Mesothelial cell of epicardium (in vitro differentiated cells): Measurements from ENCODE around the gene ZNF581. TPM values are rescaled to one million over a fixed set of nuclear protein-coding genes. Genes with fewer than 3 reads are reported as not detected.

ENCODE experiments used
- DNase-seq, 2 experiments: peaks; one replicate each; pipeline ENCODE4 v3.0.0; 2021; ENCODE audit warnings: low spot score in 2 of 2; ENCODE audit not compliant: unreplicated experiment in 2 of 2
- H3K27ac Mint-ChIP-seq: 2 replicates; pipeline ENCODE4 v1.8.0; 2021; ENCODE audit warnings: mixed read lengths
- H3K27me3 Mint-ChIP-seq: 2 replicates; pipeline ENCODE4 v1.8.0; 2021; ENCODE audit warnings: low read depth, mixed read lengths
- H3K36me3 Mint-ChIP-seq: 2 replicates; pipeline ENCODE4 v1.8.0; 2021; ENCODE audit warnings: mixed read lengths
- H3K4me1 Mint-ChIP-seq: 2 replicates; pipeline ENCODE4 v1.8.0; 2021; ENCODE audit warnings: mixed read lengths
- H3K4me3 Mint-ChIP-seq: 2 replicates; pipeline ENCODE4 v1.8.0; 2021; ENCODE audit warnings: mild to moderate bottlenecking, moderate library complexity, mixed read lengths
- H3K9me3 Mint-ChIP-seq: 2 replicates; pipeline ENCODE4 v1.8.0; 2021; ENCODE audit warnings: mixed read lengths
- total RNA-seq: library from RNA; stranded (reverse); gene quantifications from 3 replicates; pipeline ENCODE4 v1.2.1, GENCODE V29; 2021
- TF ChIP-seq, protein P1 (sequence below): fragments of 200-600 bp; sonication (generic); IDR thresholded peaks from one replicate; pipeline ENCODE4 v1.5.0; 2021; ENCODE audit warnings: antibody characterized with exemption; ENCODE audit not compliant: unreplicated experiment

The ZNF581 gene
- total RNA-seq, 1 donor from 2014 or later = 42.6 TPM

GRCh38 chr19:55650126-55650557, 6.7 kb downstream of the ZNF581 start:
- peaks cover 30% of the 10 kb centered on the region for H3K4me1 Mint-ChIP-seq
- H3K27ac Mint-ChIP-seq = peak overlapping the region; percentile 69
- no peaks in the 10 kb centered on the region for H3K27me3 Mint-ChIP-seq
- no peak for DNase-seq
- peaks cover 9% of the 10 kb centered on the region for H3K36me3 Mint-ChIP-seq
- peak overlapping the region; percentile 58 for H3K4me3 Mint-ChIP-seq
- TF ChIP-seq, protein P1, sequence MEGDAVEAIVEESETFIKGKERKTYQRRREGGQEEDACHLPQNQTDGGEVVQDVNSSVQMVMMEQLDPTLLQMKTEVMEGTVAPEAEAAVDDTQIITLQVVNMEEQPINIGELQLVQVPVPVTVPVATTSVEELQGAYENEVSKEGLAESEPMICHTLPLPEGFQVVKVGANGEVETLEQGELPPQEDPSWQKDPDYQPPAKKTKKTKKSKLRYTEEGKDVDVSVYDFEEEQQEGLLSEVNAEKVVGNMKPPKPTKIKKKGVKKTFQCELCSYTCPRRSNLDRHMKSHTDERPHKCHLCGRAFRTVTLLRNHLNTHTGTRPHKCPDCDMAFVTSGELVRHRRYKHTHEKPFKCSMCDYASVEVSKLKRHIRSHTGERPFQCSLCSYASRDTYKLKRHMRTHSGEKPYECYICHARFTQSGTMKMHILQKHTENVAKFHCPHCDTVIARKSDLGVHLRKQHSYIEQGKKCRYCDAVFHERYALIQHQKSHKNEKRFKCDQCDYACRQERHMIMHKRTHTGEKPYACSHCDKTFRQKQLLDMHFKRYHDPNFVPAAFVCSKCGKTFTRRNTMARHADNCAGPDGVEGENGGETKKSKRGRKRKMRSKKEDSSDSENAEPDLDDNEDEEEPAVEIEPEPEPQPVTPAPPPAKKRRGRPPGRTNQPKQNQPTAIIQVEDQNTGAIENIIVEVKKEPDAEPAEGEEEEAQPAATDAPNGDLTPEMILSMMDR = no peak
- H3K9me3 Mint-ChIP-seq = no peaks in the 10 kb centered on the region

DNA sequence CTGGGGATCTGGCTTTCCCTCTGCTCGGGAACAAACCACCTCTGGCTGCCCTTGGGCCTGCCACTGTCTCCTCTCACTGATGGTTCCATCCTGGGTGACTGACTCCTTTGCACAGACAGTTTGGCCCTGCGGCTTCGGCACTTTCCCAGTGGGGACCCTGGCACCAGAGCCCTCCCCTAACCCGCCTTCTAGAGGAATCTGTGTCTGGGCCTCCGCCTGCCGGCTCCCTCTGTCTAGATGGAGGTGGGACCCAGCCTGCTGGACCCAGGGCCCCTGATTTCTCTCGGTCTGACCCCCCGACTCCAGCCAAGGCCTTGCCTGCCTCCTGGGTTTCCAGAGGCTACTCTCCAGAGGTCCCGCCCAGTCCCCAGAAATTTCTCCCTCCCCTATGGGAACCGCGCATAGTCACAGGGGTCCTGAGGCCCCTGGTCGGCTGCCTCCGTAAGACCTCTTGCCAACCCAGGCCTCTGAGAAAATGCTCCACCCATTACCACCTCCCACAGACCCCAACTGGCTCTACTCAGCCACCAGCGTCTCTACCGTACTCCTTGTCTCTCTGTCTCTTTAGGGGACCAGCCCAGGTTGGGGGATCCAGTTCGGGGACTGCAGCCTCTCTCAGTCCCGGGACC, 7.3 kb downstream of the ZNF581 start:
- TF ChIP-seq, protein P1 = no peak
- H3K4me3 Mint-ChIP-seq = peak overlapping the region; percentile 58
- peak overlapping the region; percentile 69 for H3K27ac Mint-ChIP-seq
- H3K27me3 Mint-ChIP-seq = no peaks in the 10 kb centered on the region
- H3K36me3 Mint-ChIP-seq = peaks cover 9% of the 10 kb centered on the region
- H3K9me3 Mint-ChIP-seq = no peaks in the 10 kb centered on the region
- no peak for DNase-seq
- H3K4me1 Mint-ChIP-seq = peaks cover 27% of the 10 kb centered on the region

GRCh38 chr19:55651236-55651635, 7.8 kb downstream of the ZNF581 start:
- Mint-ChIP-seq H3K27ac (no peak overlapping the region), H3K27me3 (no peaks in the 10 kb centered on the region), H3K4me3 (no peak overlapping the region), H3K36me3 (peaks cover 9% of the 10 kb centered on the region), H3K4me1 (peaks cover 32% of the 10 kb centered on the region), H3K9me3 (no peaks in the 10 kb centered on the region)
- TF ChIP-seq, protein P1 = no peak
- no peak for DNase-seq

- no peak for DNase-seq
- Mint-ChIP-seq H3K27ac (peak overlapping the region; percentile 51), H3K27me3 (no peaks in the 10 kb centered on the region), H3K4me3 (peak overlapping the region; percentile 23), H3K4me1 (peaks cover 39% of the 10 kb centered on the region), H3K36me3 (peaks cover 9% of the 10 kb centered on the region), H3K9me3 (no peaks in the 10 kb centered on the region)
- TF ChIP-seq, protein P1 = no peak
Observed at GRCh38 chr19:55652311-55653128, 9.1 kb downstream of the ZNF581 start.

DNA sequence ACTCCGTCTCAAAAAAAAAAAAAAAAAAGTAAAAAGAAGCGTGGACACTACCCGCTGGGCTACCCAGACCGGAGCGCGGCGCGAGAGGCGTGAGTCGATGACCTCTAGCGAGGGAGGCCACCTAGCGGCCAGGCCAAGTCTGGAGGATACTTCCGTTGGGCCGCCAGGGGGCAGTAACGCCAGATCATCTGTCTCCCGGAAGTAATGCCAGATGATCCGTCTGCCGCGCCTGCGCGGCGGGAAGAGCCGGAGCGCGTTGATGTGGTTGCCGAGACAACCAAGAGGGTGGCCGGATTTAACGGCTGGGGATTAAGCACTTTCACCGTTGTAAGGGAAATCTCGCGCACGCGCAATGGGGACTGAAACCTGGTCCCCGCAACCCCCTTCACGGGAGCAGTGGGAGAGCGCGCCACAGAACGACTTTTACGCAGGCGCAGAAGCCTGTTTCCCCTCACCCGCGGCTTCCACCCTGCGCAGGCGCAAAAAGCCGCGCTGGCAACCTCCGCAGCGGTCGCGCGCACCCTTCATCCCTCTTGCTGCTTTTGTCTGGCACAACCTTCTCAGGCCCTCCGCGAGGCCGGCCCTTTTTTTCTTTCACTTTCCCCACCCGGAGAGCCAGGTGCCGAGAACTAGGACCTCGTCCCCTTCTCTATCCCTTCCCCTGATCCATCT, 10.3 kb downstream of the ZNF581 start:
- H3K4me3 Mint-ChIP-seq = peak overlapping the region; percentile 95
- peaks cover 40% of the 10 kb centered on the region for H3K4me1 Mint-ChIP-seq
- no peaks in the 10 kb centered on the region for H3K9me3 Mint-ChIP-seq
- H3K36me3 Mint-ChIP-seq = peaks cover 9% of the 10 kb centered on the region
- no peaks in the 10 kb centered on the region for H3K27me3 Mint-ChIP-seq
- peak; percentile 99 for DNase-seq
- TF ChIP-seq, protein P1 = peak; percentile 98
- peak overlapping the region; percentile 100 for H3K27ac Mint-ChIP-seq
